ENCODE results near the gene OAF.

OAF gene

GRCh38 chr11:120205596-120206161 is 5.2 kb upstream of the OAF start:
- DNase-seq: no peak

GRCh38 chr11:120207512-120207911 is 3.3 kb upstream of the OAF start:
- DNase-seq: no peak

GRCh38 chr11:120208001-120208441 is 2.8 kb upstream of the OAF start:
- no peak for DNase-seq

GRCh38 chr11:120208777-120209176 is 2.1 kb upstream of the OAF start:
- no peak for DNase-seq

- DNase-seq: no peak
Observed at GRCh38 chr11:120209746-120210625, 846 bp upstream of the OAF start.

GRCh38 chr11:120211522-120212258 is 858 bp downstream of the OAF start:
- DNase-seq: no peak

- DNase-seq: no peak
Observed at GRCh38 chr11:120212259-120212878, 1.5 kb downstream of the OAF start.

- DNase-seq: no peak
Observed at GRCh38 chr11:120212926-120213325, 2.1 kb downstream of the OAF start.

GRCh38 chr11:120214581-120214980 is 3.7 kb downstream of the OAF start:
- no peak for DNase-seq

- DNase-seq: no peak
Observed at GRCh38 chr11:120215634-120216033, 4.8 kb downstream of the OAF start.

- no peak for DNase-seq
Observed at GRCh38 chr11:120216426-120217102, 5.7 kb downstream of the OAF start.

GRCh38 chr11:120217526-120217925 is 6.7 kb downstream of the OAF start:
- no peak for DNase-seq

- DNase-seq: no peak
Observed at GRCh38 chr11:120217941-120218694, 7.3 kb downstream of the OAF start.

GRCh38 chr11:120218695-120219033 is 7.8 kb downstream of the OAF start:
- no peak for DNase-seq

GRCh38 chr11:120219232-120219937 is 8.6 kb downstream of the OAF start:
- no peak for DNase-seq

GRCh38 chr11:120219938-120220746 is 9.3 kb downstream of the OAF start:
- no peak for DNase-seq

- no peak for DNase-seq
Observed at GRCh38 chr11:120220747-120221037, 9.9 kb downstream of the OAF start.

GRCh38 chr11:120221115-120221752 is 10.4 kb downstream of the OAF start:
- DNase-seq: no peak

GRCh38 chr11:120222916-120223315 is 12.1 kb downstream of the OAF start:
- DNase-seq: no peak

GRCh38 chr11:120223793-120224192 is 13.0 kb downstream of the OAF start:
- no peak for DNase-seq

All from CD4-positive, alpha-beta T cell treated with Interleukin-12 subunit alpha and Interleukin-12 subunit beta, for 1 hour (primary cell).